HEK293 (cell line): ENCODE results near the gene QSER1.
"Not testable (repeated sequence)": the region's sequence is repeated elsewhere in the genome, so short reads cannot be mapped to it uniquely, and the experiment has no call there.

Experiments
- BCL11A ChIP-seq: fragments of 450-650 bp; formaldehyde crosslinking; IDR thresholded peaks from 2 replicates; pipeline ENCODE4 v1.5.1; 2016; ENCODE audit warnings: low read depth, missing biosample characterization, missing genetic modification characterization
- KLF17 ChIP-seq: fragments of 450-650 bp; formaldehyde crosslinking; IDR thresholded peaks from 2 replicates; pipeline ENCODE4 v1.5.1; 2016; ENCODE audit warnings: missing biosample characterization, missing genetic modification characterization
- MEIS1 ChIP-seq: sonication (generic); formaldehyde crosslinking; IDR thresholded peaks from 2 replicates; pipeline ENCODE4 v1.8.1; 2022; ENCODE audit warnings: missing genetic modification reagents, mild to moderate bottlenecking, borderline replicate concordance
- ZBTB10 ChIP-seq: fragments of 450-650 bp; formaldehyde crosslinking; IDR thresholded peaks from 2 replicates; pipeline ENCODE4 v1.5.1; 2016; ENCODE audit warnings: missing biosample characterization, missing genetic modification characterization
- ZBTB26 ChIP-seq: fragments of 450-650 bp; formaldehyde crosslinking; optimal IDR thresholded peaks from 2 replicates; pipeline ENCODE3; 2016; ENCODE audit warnings: missing biosample characterization, mild to moderate bottlenecking, missing genetic modification characterization
- ZBTB7A ChIP-seq: fragments of 450-650 bp; formaldehyde crosslinking; IDR thresholded peaks from 2 replicates; pipeline ENCODE4 v1.5.1; 2016; ENCODE audit warnings: low read depth, missing biosample characterization, missing genetic modification characterization
- ZBTB8A ChIP-seq: fragments of 450-650 bp; formaldehyde crosslinking; IDR thresholded peaks from 2 replicates; pipeline ENCODE4 v1.5.1; 2016; ENCODE audit warnings: missing biosample characterization, missing genetic modification characterization
- ZNF274 ChIP-seq, 2 experiments: fragments of 200-500 bp in 1 of 2; fragments of 450-650 bp in 1 of 2; sonication (Bioruptor generic) in 1 of 2; formaldehyde crosslinking in 1 of 2; IDR thresholded peaks; 2 replicates each; pipeline versions ENCODE4 v1.5.1 to v1.6.1; 2014 to 2016; ENCODE audit warnings: borderline replicate concordance in 1 of 2, inconsistent platforms in 1 of 2, low read length in 1 of 2, missing biosample characterization in 1 of 2, missing genetic modification characterization in 1 of 2
- ZNF629 ChIP-seq: fragments of 450-650 bp; formaldehyde crosslinking; IDR thresholded peaks from 2 replicates; pipeline ENCODE4 v1.5.1; 2017; ENCODE audit warnings: missing biosample characterization, missing genetic modification characterization
- ZNF670 ChIP-seq: fragments of 450-650 bp; formaldehyde crosslinking; IDR thresholded peaks from 2 replicates; pipeline ENCODE4 v1.5.1; 2016; ENCODE audit warnings: missing biosample characterization, missing genetic modification characterization, low read depth
- ZNF830 ChIP-seq: fragments of 450-650 bp; IDR thresholded peaks from 2 replicates; pipeline ENCODE4 v1.5.0; 2018; ENCODE audit warnings: missing biosample characterization, missing genetic modification characterization, low read depth, mild to moderate bottlenecking, moderate library complexity
- TF ChIP-seq, protein P1 (sequence below): fragments of 450-650 bp; formaldehyde crosslinking; IDR thresholded peaks from 2 replicates; pipeline ENCODE4 v1.5.1; 2016; ENCODE audit warnings: missing biosample characterization, missing genetic modification characterization
- TF ChIP-seq, protein P2 (sequence below): sonication (generic); formaldehyde crosslinking; IDR thresholded peaks from 2 replicates; pipeline ENCODE4 v1.8.1; 2022; ENCODE audit warnings: mild to moderate bottlenecking, moderate library complexity, missing genetic modification reagents

- TF ChIP-seq KLF17 (tag by site-specific recombination); ZNF670 (tag by site-specific recombination); BCL11A (tag by site-specific recombination); ZBTB8A (tag by site-specific recombination); ZBTB7A (tag by site-specific recombination); ZNF830 (tag by site-specific recombination); ZBTB26 (tag by site-specific recombination); ZNF629 (tag by site-specific recombination); ZBTB10 (tag by site-specific recombination); ZNF274 (IDR thresholded peaks at IDR 0.05; ENCODE audit: low read length); ZNF274 (tag by site-specific recombination; IDR thresholded peaks at IDR 0.05; ENCODE audit: borderline replicate concordance); MEIS1: not testable (repeated sequence)
- TF ChIP-seq, protein P1, sequence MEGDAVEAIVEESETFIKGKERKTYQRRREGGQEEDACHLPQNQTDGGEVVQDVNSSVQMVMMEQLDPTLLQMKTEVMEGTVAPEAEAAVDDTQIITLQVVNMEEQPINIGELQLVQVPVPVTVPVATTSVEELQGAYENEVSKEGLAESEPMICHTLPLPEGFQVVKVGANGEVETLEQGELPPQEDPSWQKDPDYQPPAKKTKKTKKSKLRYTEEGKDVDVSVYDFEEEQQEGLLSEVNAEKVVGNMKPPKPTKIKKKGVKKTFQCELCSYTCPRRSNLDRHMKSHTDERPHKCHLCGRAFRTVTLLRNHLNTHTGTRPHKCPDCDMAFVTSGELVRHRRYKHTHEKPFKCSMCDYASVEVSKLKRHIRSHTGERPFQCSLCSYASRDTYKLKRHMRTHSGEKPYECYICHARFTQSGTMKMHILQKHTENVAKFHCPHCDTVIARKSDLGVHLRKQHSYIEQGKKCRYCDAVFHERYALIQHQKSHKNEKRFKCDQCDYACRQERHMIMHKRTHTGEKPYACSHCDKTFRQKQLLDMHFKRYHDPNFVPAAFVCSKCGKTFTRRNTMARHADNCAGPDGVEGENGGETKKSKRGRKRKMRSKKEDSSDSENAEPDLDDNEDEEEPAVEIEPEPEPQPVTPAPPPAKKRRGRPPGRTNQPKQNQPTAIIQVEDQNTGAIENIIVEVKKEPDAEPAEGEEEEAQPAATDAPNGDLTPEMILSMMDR (tag by site-specific recombination), result not testable (repeated sequence)
- TF ChIP-seq, protein P2, sequence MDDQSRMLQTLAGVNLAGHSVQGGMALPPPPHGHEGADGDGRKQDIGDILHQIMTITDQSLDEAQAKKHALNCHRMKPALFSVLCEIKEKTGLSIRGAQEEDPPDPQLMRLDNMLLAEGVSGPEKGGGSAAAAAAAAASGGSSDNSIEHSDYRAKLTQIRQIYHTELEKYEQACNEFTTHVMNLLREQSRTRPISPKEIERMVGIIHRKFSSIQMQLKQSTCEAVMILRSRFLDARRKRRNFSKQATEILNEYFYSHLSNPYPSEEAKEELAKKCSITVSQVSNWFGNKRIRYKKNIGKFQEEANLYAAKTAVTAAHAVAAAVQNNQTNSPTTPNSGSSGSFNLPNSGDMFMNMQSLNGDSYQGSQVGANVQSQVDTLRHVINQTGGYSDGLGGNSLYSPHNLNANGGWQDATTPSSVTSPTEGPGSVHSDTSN (CRISPR knock-in tag), result not testable (repeated sequence)
Measured at GRCh38 chr11:32937283-32937682, 44.7 kb downstream of the QSER1 start.
